GM18870 (cell line): ENCODE data around the gene IFT27.

ENCODE experiments used
- ATAC-seq: cut with Tn5 transposase; IDR thresholded peaks from one replicate; pipeline ENCODE4 v1.9.1; 2021; ENCODE audit warnings: moderate library complexity; ENCODE audit not compliant: unreplicated experiment

The IFT27 gene, protein sequence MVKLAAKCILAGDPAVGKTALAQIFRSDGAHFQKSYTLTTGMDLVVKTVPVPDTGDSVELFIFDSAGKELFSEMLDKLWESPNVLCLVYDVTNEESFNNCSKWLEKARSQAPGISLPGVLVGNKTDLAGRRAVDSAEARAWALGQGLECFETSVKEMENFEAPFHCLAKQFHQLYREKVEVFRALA

GRCh38 chr22:36775964-36776669 is at the start of gene IFT27:
Gene IFT27 (minus strand): TSS chr22:36776119. CDS start chr22:36775707, 412 bp downstream.
- peak; percentile 86 for ATAC-seq

DNA sequence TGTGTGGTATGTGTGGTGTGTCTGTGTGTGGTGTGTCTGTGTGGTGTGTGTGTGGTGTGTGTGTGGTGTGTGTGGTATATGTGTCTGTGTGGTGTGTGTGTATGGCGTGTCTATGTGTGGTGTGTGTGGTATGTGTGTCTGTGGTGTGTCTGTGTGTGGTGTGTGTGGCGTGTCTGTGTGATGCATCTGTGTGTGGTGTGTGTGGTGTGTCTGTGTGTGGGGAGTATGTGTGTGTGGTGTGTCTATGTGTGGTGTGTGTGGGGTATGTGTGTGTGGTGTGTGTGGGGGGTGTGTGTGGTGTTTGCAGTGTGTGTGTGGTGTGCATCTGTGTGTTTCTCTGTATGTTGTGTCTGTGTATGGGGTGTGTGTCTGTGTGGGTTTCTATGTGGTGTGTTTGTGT is 48.7 kb upstream of the IFT27 start:
- ATAC-seq: no peak

DNA sequence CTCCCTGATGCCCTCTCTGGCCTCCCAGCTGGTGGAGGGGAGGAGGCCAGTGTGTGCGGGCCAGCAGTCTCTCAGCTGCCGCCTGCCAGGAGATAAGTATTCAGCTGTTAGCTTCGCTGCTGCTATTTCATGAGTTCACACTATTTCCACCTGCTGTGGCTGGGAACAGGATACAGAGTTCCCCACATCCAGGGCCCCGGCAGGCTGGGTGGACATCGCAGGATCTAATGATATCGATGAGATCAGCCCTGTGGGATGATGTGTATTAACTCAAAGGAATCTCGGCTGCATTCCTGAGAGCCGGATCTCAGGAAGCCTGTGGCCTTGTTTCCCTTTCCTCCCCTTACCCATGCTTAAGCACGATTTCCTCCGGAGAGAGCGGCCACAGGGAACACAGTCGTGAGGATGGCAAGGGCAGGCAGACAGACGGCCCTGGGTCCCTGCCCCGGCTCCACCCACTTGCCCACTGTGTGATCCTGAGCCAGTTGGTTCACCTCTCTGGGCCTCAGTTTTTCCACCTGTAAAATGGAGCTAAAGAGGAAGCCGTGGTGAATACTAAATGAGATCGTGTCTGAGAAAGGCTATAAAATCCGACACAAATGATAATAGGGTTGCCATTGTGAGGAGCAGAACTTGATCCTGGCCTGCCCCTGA is 47.4 kb upstream of the IFT27 start:
- no peak for ATAC-seq

GRCh38 chr22:36822581-36822980 is 46.7 kb upstream of the IFT27 start:
- no peak for ATAC-seq

GRCh38 chr22:36819112-36819511 is 43.2 kb upstream of the IFT27 start:
- no peak for ATAC-seq

DNA sequence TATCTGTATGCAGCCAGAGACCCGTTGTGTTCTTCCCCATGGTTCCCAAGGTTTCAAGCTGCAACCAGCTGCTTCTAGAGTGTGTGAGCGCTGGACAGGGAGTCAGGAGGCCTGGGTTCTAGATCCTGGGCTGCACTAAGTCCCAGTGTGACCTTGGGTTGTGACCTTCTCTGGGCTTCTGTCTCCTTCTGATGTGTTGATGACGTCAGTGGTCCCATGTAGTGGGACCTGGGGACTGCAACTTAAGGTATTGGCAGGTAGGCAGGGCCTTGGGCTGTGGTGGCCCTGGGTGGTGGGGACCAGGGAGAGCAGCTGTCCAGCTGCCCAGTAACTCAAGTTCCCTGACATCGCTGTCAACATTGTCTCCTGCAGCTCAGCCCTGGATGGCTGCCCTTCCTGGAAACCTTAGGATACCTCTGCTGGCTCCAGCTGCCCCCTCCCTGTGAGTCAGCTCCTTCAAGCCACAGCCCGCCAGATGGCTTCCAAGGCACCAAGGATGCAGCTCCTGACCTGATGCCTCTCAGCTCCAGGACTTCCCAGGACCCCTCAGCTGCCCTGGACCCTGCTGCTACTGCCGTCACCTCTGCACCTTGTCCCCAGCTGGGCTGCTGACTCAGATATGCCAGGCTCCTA is 42.2 kb upstream of the IFT27 start:
- ATAC-seq: no peak

DNA sequence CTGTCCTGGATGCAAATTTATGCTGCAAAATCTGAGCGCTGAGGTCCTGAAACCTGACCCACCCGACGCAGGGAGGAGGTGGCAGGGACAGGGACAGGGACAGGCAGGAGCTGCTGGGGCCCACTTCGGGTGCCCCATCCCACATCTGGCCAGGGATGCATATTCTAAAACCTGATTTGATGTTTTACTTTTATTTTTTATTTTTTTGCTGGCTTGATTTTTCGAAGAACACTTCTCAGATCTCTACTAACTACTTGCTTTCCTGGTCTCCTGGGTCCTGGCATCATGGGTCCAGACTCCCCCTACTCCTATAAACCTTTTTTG is 41.6 kb upstream of the IFT27 start:
- no peak for ATAC-seq

DNA sequence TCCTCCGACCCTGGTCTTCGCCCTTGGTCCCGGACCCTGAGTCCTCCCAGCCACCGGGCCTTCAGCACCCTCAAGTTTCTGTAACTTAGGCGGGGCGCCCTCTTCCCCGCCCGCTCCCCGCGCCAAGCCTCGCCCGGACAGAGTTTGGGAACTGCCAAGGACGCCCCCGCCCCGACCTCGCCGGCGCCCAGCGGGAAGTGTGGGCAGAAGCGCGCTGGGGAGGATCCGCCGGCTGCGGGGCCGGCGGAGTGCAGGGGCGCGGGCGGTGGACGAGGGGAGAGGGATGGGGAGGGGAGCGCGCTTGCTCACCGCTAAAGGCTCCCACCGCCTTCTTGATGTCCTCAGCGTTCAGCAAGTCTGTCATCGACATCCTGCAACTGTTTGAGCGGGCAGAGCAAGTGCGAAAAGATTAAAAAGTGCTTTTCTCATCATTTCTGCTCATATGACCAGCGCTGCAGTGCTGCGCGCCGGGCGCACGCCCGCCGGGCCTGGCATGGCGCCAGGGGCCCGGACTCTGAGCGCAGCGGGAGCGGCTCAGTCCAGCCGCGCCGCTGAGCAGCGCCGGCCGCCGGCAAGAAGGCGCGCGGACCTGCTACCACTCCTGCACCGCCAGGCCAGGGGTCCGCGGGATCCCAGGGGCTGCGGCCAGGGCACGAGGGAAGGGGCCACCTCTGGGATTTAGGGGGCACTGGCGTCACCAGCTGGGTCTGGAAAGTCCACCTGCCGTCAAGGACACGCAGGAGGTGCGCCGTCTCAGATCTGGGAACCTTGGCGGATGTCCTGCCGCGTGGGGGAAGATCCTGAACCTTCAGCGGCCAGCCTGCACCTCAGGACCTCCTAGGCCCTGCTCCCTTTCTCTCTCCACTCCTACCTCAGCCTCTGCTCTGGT is 41.0 kb upstream of the IFT27 start, which contains the start of gene PVALB:
Gene PVALB (minus strand): TSS at position 400 of the 889 bp plus-strand sequence. CDS start 30 bp downstream, at position 370.
- no peak for ATAC-seq

DNA sequence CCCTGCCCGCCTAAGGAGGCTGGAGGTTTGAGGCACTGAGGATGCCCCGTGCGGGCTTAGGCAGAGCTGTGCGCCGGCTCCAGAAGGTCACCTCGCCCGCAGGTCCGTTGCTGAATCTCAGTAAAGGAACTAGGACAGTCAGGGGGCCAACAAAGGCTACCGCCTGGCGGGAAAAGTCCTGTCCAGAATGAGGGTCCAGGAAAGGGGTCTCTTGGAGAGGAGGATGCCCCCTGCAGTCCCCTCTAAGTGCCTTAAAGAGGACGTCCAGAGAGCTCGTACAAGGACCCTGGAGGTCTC is 40.4 kb upstream of the IFT27 start:
- no peak for ATAC-seq

GRCh38 chr22:36815558-36816338 is 39.8 kb upstream of the IFT27 start:
- no peak for ATAC-seq

- ATAC-seq: no peak
These were observed 38.9 kb upstream of the IFT27 start for GRCh38 chr22:36814801-36815200.

DNA sequence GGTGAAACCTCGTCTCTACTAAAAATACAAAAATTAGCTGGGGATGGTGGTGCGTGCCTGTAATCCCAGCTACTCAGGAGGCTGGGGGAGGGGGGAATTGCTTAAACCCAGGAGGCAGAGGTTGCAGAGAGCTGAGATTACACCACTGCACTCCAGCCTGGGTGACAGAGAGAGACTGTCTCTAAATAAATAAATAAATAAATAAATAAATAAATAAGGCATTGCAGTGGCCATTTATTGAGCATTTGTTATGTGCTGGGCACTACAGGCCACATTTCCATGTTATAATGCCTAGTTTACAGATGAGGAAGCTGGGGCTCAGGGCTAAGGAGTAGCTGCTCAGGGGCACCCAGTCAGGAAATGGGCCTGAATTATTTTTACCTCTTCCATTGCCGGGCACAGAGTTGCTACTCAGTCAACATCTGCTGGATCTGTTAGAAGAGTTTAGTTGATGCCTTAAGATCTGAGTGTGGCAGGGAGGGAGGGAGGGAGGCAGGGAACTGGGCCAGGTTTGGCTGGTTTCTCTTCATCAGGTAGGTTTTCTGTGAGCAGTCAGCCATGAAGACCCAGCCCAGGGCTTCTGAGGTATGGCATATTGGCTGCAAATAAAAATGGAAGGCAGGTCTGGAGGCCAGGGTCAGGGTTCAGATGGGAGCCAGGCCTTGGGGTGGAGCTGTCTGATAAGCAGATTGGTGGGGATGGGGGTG is 35.3 kb upstream of the IFT27 start:
- no peak for ATAC-seq

GRCh38 chr22:36809351-36809750 is 33.4 kb upstream of the IFT27 start:
- ATAC-seq: no peak

- no peak for ATAC-seq
These were observed 32.9 kb upstream of the IFT27 start for GRCh38 chr22:36808721-36809344.

- ATAC-seq: no peak
These were observed 31.7 kb upstream of the IFT27 start for GRCh38 chr22:36807627-36808026.

DNA sequence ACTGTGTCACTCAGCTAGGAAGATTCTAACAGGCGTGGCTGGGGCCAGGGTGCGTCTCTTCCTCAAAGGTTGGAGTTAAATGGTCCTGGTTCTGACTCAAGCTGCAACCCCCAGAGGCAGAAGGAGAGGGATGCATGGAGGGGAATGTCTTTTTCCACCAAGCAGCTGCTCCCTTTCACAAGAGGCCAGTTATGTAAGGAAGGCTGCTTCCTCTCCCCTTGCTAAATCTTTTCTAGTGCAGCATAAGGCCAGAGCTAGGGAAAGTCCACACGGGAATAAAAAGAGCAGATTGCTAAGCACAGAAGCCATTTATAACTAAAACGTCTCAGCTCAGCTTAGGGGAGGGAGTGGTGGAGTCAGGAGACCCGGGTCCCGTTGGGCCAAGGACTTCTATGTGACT is 30.9 kb upstream of the IFT27 start:
- no peak for ATAC-seq

DNA sequence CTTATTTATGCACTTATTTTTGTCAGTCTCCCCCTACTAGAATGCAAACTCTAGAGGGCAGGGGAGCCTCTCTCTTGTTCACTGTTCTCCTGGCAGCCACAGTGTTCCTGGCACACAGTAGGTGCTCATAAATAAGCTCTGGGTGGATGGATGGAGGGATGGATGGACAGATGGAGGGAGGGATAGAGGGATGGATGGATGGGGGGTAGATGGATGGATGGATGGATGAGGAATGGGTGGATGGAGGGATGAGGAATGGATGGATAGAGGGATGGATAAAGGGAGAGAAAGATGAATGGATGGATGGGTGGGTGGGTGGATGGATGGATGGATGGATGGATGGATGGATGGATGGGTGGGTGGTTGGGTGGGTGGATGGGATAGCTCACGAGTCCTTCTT is 27.4 kb upstream of the IFT27 start:
- no peak for ATAC-seq

- no peak for ATAC-seq
These were observed 22.8 kb upstream of the IFT27 start for GRCh38 chr22:36798674-36799066.
